GM20431 (cell line): ENCODE results near the gene ITPR2.
"Not testable (repeated sequence)": the region's sequence is repeated elsewhere in the genome, so short reads cannot be mapped to it uniquely, and the experiment has no call there.

Experiments used
- in situ Hi-C: fragments of 300-500 bp; cut with MseI, MboI; formaldehyde crosslinking; loops from one replicate; pipeline ENCODE4 v1.15.0; 2020; ENCODE audit warnings: low sequenced_read_pairs; ENCODE audit not compliant: unreplicated experiment

The ITPR2 gene

GRCh38 chr12:26795910-26796309 is 37.1 kb downstream of the ITPR2 start:
- in situ Hi-C loops = no loop called here

- in situ Hi-C loops = no loop called here
Observed at GRCh38 chr12:26791301-26791791, 41.6 kb downstream of the ITPR2 start.

- in situ Hi-C loops = no loop called here
Observed at GRCh38 chr12:26790645-26790994, 42.4 kb downstream of the ITPR2 start.

GRCh38 chr12:26789731-26790644 is 43.0 kb downstream of the ITPR2 start:
- in situ Hi-C loops = no loop called here

- in situ Hi-C loops = no loop called here
Observed at GRCh38 chr12:26786865-26787514, 46.0 kb downstream of the ITPR2 start.

GRCh38 chr12:26786491-26786864 is 46.5 kb downstream of the ITPR2 start:
- in situ Hi-C loops = no loop called here

GRCh38 chr12:26783816-26784379 is 49.1 kb downstream of the ITPR2 start:
- in situ Hi-C loops = not testable (repeated sequence)

GRCh38 chr12:26783131-26783526 is 49.9 kb downstream of the ITPR2 start:
- in situ Hi-C loops = no loop called here

- in situ Hi-C loops = no loop called here
Observed at GRCh38 chr12:26782372-26783130, 50.4 kb downstream of the ITPR2 start.

GRCh38 chr12:26780656-26781055 is 52.3 kb downstream of the ITPR2 start:
- in situ Hi-C loops = not testable (repeated sequence)

GRCh38 chr12:26778173-26778775 is 54.7 kb downstream of the ITPR2 start:
- in situ Hi-C loops = not testable (repeated sequence)

- in situ Hi-C loops = no loop called here
Observed at GRCh38 chr12:26777236-26777635, 55.8 kb downstream of the ITPR2 start.

GRCh38 chr12:26775991-26776390 is 57.0 kb downstream of the ITPR2 start:
- in situ Hi-C loops = not testable (repeated sequence)

- in situ Hi-C loops = no loop called here
Observed at GRCh38 chr12:26773313-26774104, 59.5 kb downstream of the ITPR2 start.

GRCh38 chr12:26771861-26772260 is 61.1 kb downstream of the ITPR2 start:
- in situ Hi-C loops = no loop called here

- in situ Hi-C loops = no loop called here
Observed at GRCh38 chr12:26770239-26771070, 62.5 kb downstream of the ITPR2 start.

GRCh38 chr12:26769611-26770010 is 63.4 kb downstream of the ITPR2 start:
- in situ Hi-C loops = no loop called here
